ENCODE data around the gene ITGAL. TPM values are rescaled to one million over a fixed set of nuclear protein-coding genes. Genes with fewer than 3 reads are reported as not detected.

The ITGAL gene
- total RNA-seq, 2 experiments from 2014 or later: 40.2 to 140 TPM

DNA sequence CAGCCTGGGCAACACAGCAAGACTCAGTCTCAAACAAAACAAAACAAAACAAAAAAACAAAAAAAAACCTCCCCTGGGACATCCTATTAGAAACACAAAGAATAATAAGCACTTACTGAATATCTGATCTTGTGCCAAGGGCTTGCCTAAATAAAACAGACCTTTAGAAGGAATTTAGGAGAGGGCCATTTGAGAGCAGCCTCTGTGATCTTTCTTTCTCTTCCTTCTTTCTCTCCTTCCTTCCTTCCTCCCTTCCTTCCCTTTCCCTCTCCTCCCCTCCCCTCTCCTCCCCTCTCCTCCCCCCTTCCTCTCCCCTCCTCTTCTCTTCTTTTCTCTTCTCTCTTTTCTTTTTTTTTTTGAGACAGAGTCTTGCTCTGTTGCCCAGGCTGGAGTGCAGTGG lies 12.3 kb downstream of the ITGAL start:
- Histone ChIP-seq H3K27ac (ENCODE audit: low read depth, low read length, poor library complexity, severe bottlenecking) (no peak overlapping the region), H3K4me3 (ENCODE audit: low read depth, low read length, poor library complexity, severe bottlenecking) (no peak overlapping the region), H2AFZ (ENCODE audit: low read length) (no peak overlapping the region), H3K4me1 (ENCODE audit: insufficient read depth, low read length, poor library complexity, severe bottlenecking) (no peaks in the 10 kb centered on the region), H3K9me2 (ENCODE audit: insufficient read depth, low read length) (no peaks in the 10 kb centered on the region), H4K20me1 (ENCODE audit: insufficient read depth, low read length) (no peaks in the 10 kb centered on the region), H3K79me2 (ENCODE audit: insufficient read depth, low read depth, low read length) (no peaks in the 10 kb centered on the region), H3K9me3 (ENCODE audit: low read length) (no peaks in the 10 kb centered on the region), H3K4me2 (ENCODE audit: low read length) (no peak overlapping the region), H3K36me3 (ENCODE audit: insufficient read depth, low read length) (peaks cover 90% of the 10 kb centered on the region)
- no TSS peak for BruUV-seq (replicated peaks)
- no peak for TF ChIP-seq EZH2phosphoT487 (IDR thresholded peaks at IDR 0.05; ENCODE audit: borderline replicate concordance, low read depth, low read length)
- TF ChIP-seq, protein P1, sequence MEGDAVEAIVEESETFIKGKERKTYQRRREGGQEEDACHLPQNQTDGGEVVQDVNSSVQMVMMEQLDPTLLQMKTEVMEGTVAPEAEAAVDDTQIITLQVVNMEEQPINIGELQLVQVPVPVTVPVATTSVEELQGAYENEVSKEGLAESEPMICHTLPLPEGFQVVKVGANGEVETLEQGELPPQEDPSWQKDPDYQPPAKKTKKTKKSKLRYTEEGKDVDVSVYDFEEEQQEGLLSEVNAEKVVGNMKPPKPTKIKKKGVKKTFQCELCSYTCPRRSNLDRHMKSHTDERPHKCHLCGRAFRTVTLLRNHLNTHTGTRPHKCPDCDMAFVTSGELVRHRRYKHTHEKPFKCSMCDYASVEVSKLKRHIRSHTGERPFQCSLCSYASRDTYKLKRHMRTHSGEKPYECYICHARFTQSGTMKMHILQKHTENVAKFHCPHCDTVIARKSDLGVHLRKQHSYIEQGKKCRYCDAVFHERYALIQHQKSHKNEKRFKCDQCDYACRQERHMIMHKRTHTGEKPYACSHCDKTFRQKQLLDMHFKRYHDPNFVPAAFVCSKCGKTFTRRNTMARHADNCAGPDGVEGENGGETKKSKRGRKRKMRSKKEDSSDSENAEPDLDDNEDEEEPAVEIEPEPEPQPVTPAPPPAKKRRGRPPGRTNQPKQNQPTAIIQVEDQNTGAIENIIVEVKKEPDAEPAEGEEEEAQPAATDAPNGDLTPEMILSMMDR (conservative IDR thresholded peaks at IDR 0.05; ENCODE audit: low read length): no peak
- DNase-seq (ENCODE audit: low spot score): no peak
- CTCF ChIA-PET (ENCODE audit: unreplicated experiment): no interaction called here
- POLR2A ChIA-PET: interaction anchor here (0.6 kb wide), 1 partner anchor 57 kb away, joined by 3 read pairs; no protein-coding TSS in a partner anchor
- intact Hi-C loops (cut with micrococcal nuclease; ENCODE audit: unreplicated experiment): no loop called here

DNA sequence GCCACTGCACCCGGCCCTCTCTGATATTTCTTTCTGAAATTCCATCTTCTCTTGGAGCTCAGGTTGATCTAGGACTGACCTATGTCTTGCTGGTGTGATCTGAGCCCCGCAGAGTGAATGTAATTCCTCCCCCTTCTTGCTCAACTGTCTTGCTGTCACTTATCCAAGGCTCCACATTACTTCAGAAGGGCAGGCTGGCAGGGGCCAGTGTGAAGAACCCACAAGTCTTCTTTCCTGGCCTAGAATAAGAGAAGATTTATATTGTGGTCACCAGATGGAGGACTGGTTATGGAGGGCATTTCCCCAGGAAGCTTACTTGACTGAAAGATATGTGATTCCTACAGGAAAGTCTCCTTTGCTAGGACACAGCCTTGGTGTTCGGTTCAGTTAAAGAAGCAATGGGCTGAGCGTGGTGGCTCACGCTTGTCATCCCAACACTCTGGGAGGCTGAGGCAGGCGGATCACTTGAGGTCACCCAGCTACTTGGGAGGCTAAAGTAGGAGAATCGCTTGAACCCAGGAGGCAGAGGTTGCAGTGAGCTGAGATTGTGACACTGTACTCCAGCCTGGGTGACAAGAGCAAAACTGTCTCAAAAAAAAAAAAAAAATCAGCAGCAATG lies 13.4 kb downstream of the ITGAL start:
- no peaks in the 10 kb centered on the region for H3K9me2 ChIP-seq (ENCODE audit: insufficient read depth, low read length)
- no peaks in the 10 kb centered on the region for H3K4me1 ChIP-seq (ENCODE audit: insufficient read depth, low read length, poor library complexity, severe bottlenecking)
- H2AFZ ChIP-seq (ENCODE audit: low read length): no peak overlapping the region
- H3K4me2 ChIP-seq (ENCODE audit: low read length): no peak overlapping the region
- BruUV-seq (replicated peaks): no TSS peak
- no peak overlapping the region for H3K27ac ChIP-seq (ENCODE audit: low read depth, low read length, poor library complexity, severe bottlenecking)
- H3K4me3 ChIP-seq (ENCODE audit: low read depth, low read length, poor library complexity, severe bottlenecking): no peak overlapping the region
- H4K20me1 ChIP-seq (ENCODE audit: insufficient read depth, low read length): no peaks in the 10 kb centered on the region
- H3K79me2 ChIP-seq (ENCODE audit: insufficient read depth, low read depth, low read length): no peaks in the 10 kb centered on the region
- peaks cover 89% of the 10 kb centered on the region for H3K36me3 ChIP-seq (ENCODE audit: insufficient read depth, low read length)
- POLR2A ChIA-PET: interaction anchor here (0.5 kb wide), 1 partner anchor 199 kb away, joined by 5 read pairs; no protein-coding TSS in a partner anchor
- intact Hi-C loops (cut with micrococcal nuclease; ENCODE audit: unreplicated experiment): no loop called here
- no peak for TF ChIP-seq EZH2phosphoT487 (IDR thresholded peaks at IDR 0.05; ENCODE audit: borderline replicate concordance, low read depth, low read length)
- TF ChIP-seq, protein P1 (conservative IDR thresholded peaks at IDR 0.05; ENCODE audit: low read length): no peak
- CTCF ChIA-PET (ENCODE audit: unreplicated experiment): no interaction called here
- DNase-seq (ENCODE audit: low spot score): no peak
- no peaks in the 10 kb centered on the region for H3K9me3 ChIP-seq (ENCODE audit: low read length)

Measured in OCI-LY7 (cell line).